ENCODE measurements around the gene CPB1.
"Not testable (repeated sequence)": the region's sequence is repeated elsewhere in the genome, so short reads cannot be mapped to it uniquely, and the experiment has no call there.

Gene CPB1

GRCh38 chr3:148827585-148827984, at the start of gene CPB1:
Gene CPB1, plus strand, starts transcription at chr3:148827811. Its CDS starts 13 bp downstream, at chr3:148827824.
- no peak for DNase-seq

- no peak for DNase-seq
Observed at GRCh38 chr3:148778926-148779325, 48.7 kb upstream of the CPB1 start.

GRCh38 chr3:148785026-148785425, 42.6 kb upstream of the CPB1 start:
- not testable (repeated sequence) for DNase-seq

- not testable (repeated sequence) for DNase-seq
Observed at GRCh38 chr3:148786159-148786558, 41.5 kb upstream of the CPB1 start.

- DNase-seq, result no peak
Observed at GRCh38 chr3:148789146-148789545, 38.5 kb upstream of the CPB1 start.

GRCh38 chr3:148789906-148790305, 37.7 kb upstream of the CPB1 start:
- no peak for DNase-seq

- no peak for DNase-seq
Observed at GRCh38 chr3:148790370-148790769, 37.2 kb upstream of the CPB1 start.

- no peak for DNase-seq
Observed at GRCh38 chr3:148790851-148791735, 36.5 kb upstream of the CPB1 start.

- no peak for DNase-seq
Observed at GRCh38 chr3:148791920-148792319, 35.7 kb upstream of the CPB1 start.

- DNase-seq, result no peak
Observed at GRCh38 chr3:148792516-148792915, 35.1 kb upstream of the CPB1 start.

- no peak for DNase-seq
Observed at GRCh38 chr3:148796799-148797198, 30.8 kb upstream of the CPB1 start.

GRCh38 chr3:148797795-148798194, 29.8 kb upstream of the CPB1 start:
- DNase-seq, result no peak

- no peak for DNase-seq
Observed at GRCh38 chr3:148800414-148800813, 27.2 kb upstream of the CPB1 start.

- DNase-seq, result no peak
Observed at GRCh38 chr3:148809835-148810234, 17.8 kb upstream of the CPB1 start.

GRCh38 chr3:148815316-148816110, 12.1 kb upstream of the CPB1 start:
- no peak for DNase-seq

- DNase-seq, result no peak
Observed at GRCh38 chr3:148816427-148816826, 11.2 kb upstream of the CPB1 start.

- no peak for DNase-seq
Observed at GRCh38 chr3:148816981-148817525, 10.6 kb upstream of the CPB1 start.

- no peak for DNase-seq
Observed at GRCh38 chr3:148820361-148821245, 7.0 kb upstream of the CPB1 start.

- DNase-seq, result no peak
Observed at GRCh38 chr3:148823026-148823425, 4.6 kb upstream of the CPB1 start.

GRCh38 chr3:148825476-148825875, 2.1 kb upstream of the CPB1 start:
- no peak for DNase-seq

GRCh38 chr3:148828136-148828690, 602 bp downstream of the CPB1 start:
- no peak for DNase-seq

GRCh38 chr3:148829926-148830325, 2.3 kb downstream of the CPB1 start:
- no peak for DNase-seq
